ENCODE data around the gene EEIG1. TPM values are rescaled to one million over a fixed set of nuclear protein-coding genes. Genes with fewer than 3 reads are reported as not detected.

Gene EEIG1
- total RNA-seq, 1 donor from 2014 or later = 26.4 TPM

DNA sequence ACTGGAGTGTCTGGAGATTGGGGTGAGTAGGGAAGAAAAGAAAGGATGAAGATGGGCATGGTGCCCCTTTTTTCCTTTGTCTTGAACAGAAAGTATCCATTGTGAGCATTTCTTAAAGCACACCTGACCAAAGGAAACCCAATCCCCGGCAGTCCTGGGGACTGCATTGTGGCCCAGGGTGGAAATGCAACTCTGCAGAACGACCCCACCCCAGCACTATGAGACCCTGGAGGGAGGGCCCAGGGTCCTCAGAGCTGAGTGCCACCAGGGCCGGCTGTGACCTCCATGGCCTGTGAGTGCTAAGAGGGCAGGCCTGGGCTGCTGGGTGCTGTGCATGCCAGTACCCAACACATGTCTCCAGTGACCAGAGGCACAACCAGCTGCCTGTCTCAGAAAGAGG is 18.5 kb downstream of the EEIG1 start:
- Histone ChIP-seq H3K27me3 (ENCODE audit: insufficient read depth, low read length) (no peaks in the 10 kb centered on the region), H2AFZ (ENCODE audit: low read depth, low read length) (no peak overlapping the region), H3K4me3 (ENCODE audit: insufficient read depth, low read depth, low read length) (no peak overlapping the region), H3K4me1 (ENCODE audit: insufficient read depth, low read length) (peaks cover 26% of the 10 kb centered on the region), H3K4me2 (ENCODE audit: low read length) (no peak overlapping the region), H3K9ac (ENCODE audit: low read length) (no peak overlapping the region), H4K20me1 (ENCODE audit: insufficient read depth, low read length) (peaks cover 35% of the 10 kb centered on the region), H3K27ac (ENCODE audit: low read depth, low read length) (no peak overlapping the region), H3K9me3 (ENCODE audit: insufficient read depth, low read depth, low read length) (no peaks in the 10 kb centered on the region), H3K36me3 (ENCODE audit: insufficient read depth, low read length) (no peaks in the 10 kb centered on the region), H3K79me2 (ENCODE audit: insufficient read depth, low read length) (peaks cover 48% of the 10 kb centered on the region)
- Mint-ChIP-seq H3K4me1 (ENCODE audit: low read depth, unreplicated experiment) (peaks cover 15% of the 10 kb centered on the region), H3K36me3 (ENCODE audit: low read depth, unreplicated experiment) (peaks cover 3% of the 10 kb centered on the region), H3K27ac (ENCODE audit: unreplicated experiment) (no peak overlapping the region), H3K9me3 (ENCODE audit: unreplicated experiment) (peaks cover 5% of the 10 kb centered on the region), H3K4me3 (ENCODE audit: unreplicated experiment) (no peak overlapping the region), H3K27me3 (ENCODE audit: low read depth, unreplicated experiment) (no peaks in the 10 kb centered on the region)
- no peak for TF ChIP-seq EZH2 (IDR thresholded peaks at IDR 0.05; ENCODE audit: insufficient read depth, low read length)
- TF ChIP-seq, protein P1, sequence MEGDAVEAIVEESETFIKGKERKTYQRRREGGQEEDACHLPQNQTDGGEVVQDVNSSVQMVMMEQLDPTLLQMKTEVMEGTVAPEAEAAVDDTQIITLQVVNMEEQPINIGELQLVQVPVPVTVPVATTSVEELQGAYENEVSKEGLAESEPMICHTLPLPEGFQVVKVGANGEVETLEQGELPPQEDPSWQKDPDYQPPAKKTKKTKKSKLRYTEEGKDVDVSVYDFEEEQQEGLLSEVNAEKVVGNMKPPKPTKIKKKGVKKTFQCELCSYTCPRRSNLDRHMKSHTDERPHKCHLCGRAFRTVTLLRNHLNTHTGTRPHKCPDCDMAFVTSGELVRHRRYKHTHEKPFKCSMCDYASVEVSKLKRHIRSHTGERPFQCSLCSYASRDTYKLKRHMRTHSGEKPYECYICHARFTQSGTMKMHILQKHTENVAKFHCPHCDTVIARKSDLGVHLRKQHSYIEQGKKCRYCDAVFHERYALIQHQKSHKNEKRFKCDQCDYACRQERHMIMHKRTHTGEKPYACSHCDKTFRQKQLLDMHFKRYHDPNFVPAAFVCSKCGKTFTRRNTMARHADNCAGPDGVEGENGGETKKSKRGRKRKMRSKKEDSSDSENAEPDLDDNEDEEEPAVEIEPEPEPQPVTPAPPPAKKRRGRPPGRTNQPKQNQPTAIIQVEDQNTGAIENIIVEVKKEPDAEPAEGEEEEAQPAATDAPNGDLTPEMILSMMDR (IDR thresholded peaks at IDR 0.05; ENCODE audit: insufficient read depth, low read depth, low read length) = no peak
- FAIRE-seq (no peak), DNase-seq (ENCODE audit: low read depth) (no peak)

DNA sequence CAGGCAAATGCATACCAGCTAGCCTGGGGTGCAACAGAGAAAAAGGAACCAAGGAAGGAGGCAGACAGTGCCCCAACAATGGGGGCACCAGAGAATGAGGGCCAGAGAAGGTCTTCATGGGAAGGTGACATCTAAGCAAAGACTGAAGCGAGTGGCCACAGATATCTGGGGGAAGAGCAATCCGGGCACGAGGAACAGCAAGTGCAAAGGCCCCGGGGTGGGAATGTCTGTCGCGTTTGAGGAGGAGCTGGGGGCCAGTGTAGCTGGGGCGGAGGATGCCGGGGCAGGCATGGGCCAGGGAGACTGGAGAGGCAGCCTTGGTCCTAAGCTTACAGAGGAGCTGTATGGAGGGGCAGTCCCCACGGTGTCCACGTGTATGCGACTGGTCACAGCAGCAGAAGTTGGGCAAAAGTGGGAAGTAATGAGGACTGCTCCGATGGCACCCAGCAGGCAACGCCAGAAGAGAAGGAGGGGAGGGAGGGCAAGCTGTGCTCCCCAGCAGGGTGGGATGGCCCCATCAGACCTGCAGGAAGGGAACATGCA is 19.1 kb downstream of the EEIG1 start:
- H3K4me3 ChIP-seq (ENCODE audit: insufficient read depth, low read depth, low read length) = no peak overlapping the region
- DNase-seq (ENCODE audit: low read depth) (no peak), FAIRE-seq (no peak)
- Mint-ChIP-seq H3K36me3 (ENCODE audit: low read depth, unreplicated experiment) (peaks cover 3% of the 10 kb centered on the region), H3K27me3 (ENCODE audit: low read depth, unreplicated experiment) (no peaks in the 10 kb centered on the region), H3K4me3 (ENCODE audit: unreplicated experiment) (no peak overlapping the region), H3K4me1 (ENCODE audit: low read depth, unreplicated experiment) (peaks cover 15% of the 10 kb centered on the region), H3K27ac (ENCODE audit: unreplicated experiment) (no peak overlapping the region), H3K9me3 (ENCODE audit: unreplicated experiment) (peaks cover 5% of the 10 kb centered on the region)
- H3K27ac ChIP-seq (ENCODE audit: low read depth, low read length) = no peak overlapping the region
- H3K27me3 ChIP-seq (ENCODE audit: insufficient read depth, low read length) = no peaks in the 10 kb centered on the region
- peaks cover 24% of the 10 kb centered on the region for H3K4me1 ChIP-seq (ENCODE audit: insufficient read depth, low read length)
- no peaks in the 10 kb centered on the region for H3K36me3 ChIP-seq (ENCODE audit: insufficient read depth, low read length)
- no peak overlapping the region for H2AFZ ChIP-seq (ENCODE audit: low read depth, low read length)
- no peaks in the 10 kb centered on the region for H3K9me3 ChIP-seq (ENCODE audit: insufficient read depth, low read depth, low read length)
- no peak overlapping the region for H3K9ac ChIP-seq (ENCODE audit: low read length)
- H4K20me1 ChIP-seq (ENCODE audit: insufficient read depth, low read length) = peaks cover 39% of the 10 kb centered on the region
- peaks cover 43% of the 10 kb centered on the region for H3K79me2 ChIP-seq (ENCODE audit: insufficient read depth, low read length)
- TF ChIP-seq EZH2 (IDR thresholded peaks at IDR 0.05; ENCODE audit: insufficient read depth, low read length) = no peak
- TF ChIP-seq, protein P1 (IDR thresholded peaks at IDR 0.05; ENCODE audit: insufficient read depth, low read depth, low read length) = no peak
- no peak overlapping the region for H3K4me2 ChIP-seq (ENCODE audit: low read length)

GRCh38 chr9:127961155-127961490 is 19.7 kb downstream of the EEIG1 start:
- Histone ChIP-seq H3K9me3 (ENCODE audit: insufficient read depth, low read depth, low read length) (no peaks in the 10 kb centered on the region), H3K27ac (ENCODE audit: low read depth, low read length) (no peak overlapping the region), H3K9ac (ENCODE audit: low read length) (no peak overlapping the region), H3K27me3 (ENCODE audit: insufficient read depth, low read length) (no peaks in the 10 kb centered on the region), H4K20me1 (ENCODE audit: insufficient read depth, low read length) (peaks cover 39% of the 10 kb centered on the region), H3K4me2 (ENCODE audit: low read length) (no peak overlapping the region), H3K36me3 (ENCODE audit: insufficient read depth, low read length) (no peaks in the 10 kb centered on the region), H3K4me1 (ENCODE audit: insufficient read depth, low read length) (peaks cover 18% of the 10 kb centered on the region), H2AFZ (ENCODE audit: low read depth, low read length) (no peak overlapping the region), H3K4me3 (ENCODE audit: insufficient read depth, low read depth, low read length) (no peak overlapping the region), H3K79me2 (ENCODE audit: insufficient read depth, low read length) (peaks cover 37% of the 10 kb centered on the region)
- Mint-ChIP-seq H3K27ac (ENCODE audit: unreplicated experiment) (no peak overlapping the region), H3K9me3 (ENCODE audit: unreplicated experiment) (peaks cover 5% of the 10 kb centered on the region), H3K27me3 (ENCODE audit: low read depth, unreplicated experiment) (no peaks in the 10 kb centered on the region), H3K36me3 (ENCODE audit: low read depth, unreplicated experiment) (peaks cover 3% of the 10 kb centered on the region), H3K4me3 (ENCODE audit: unreplicated experiment) (no peak overlapping the region), H3K4me1 (ENCODE audit: low read depth, unreplicated experiment) (peaks cover 15% of the 10 kb centered on the region)
- TF ChIP-seq, protein P1 (IDR thresholded peaks at IDR 0.05; ENCODE audit: insufficient read depth, low read depth, low read length) = no peak
- TF ChIP-seq EZH2 (IDR thresholded peaks at IDR 0.05; ENCODE audit: insufficient read depth, low read length) = no peak
- no peak for FAIRE-seq
- no peak for DNase-seq (ENCODE audit: low read depth)

All from astrocyte (in vitro differentiated cells and primary cell).